Kidney (tissue), 14 donors: ENCODE measurements around the gene CLOCK. TPM values are rescaled to one million over a fixed set of nuclear protein-coding genes. Genes with fewer than 3 reads are reported as not detected.

Experiments
- DNase-seq, 5 donors: peaks; one replicate each; pipeline ENCODE4 v3.0.0-alpha.2; 2013 to 2020
- FAIRE-seq: peaks from 2 replicates; lab custom pipeline; 2012; peaks lifted over from hg19 to GRCh38; lab: Jason Lieb, UNC
- H3K27ac ChIP-seq, 2 donors: one replicate each; pipeline ENCODE4 v1.7.0; 2013; ENCODE audit warnings: low read depth in 2 of 2, low read length in 2 of 2, inconsistent platforms in 1 of 2
- H3K27me3 ChIP-seq: one replicate; pipeline ENCODE4 v1.7.1; 2013; ENCODE audit warnings: low read length, inconsistent platforms; ENCODE audit not compliant: control insufficient read depth, insufficient read depth
- H3K36me3 ChIP-seq, 3 donors: one replicate each; pipeline versions ENCODE4 v1.7.0 to v1.7.1; 2013; ENCODE audit warnings: low read length in 3 of 3, control low read depth in 1 of 3, inconsistent platforms in 1 of 3; ENCODE audit not compliant: insufficient read depth in 3 of 3, control insufficient read depth in 2 of 3
- H3K4me1 ChIP-seq, 3 donors: one replicate each; pipeline versions ENCODE4 v1.7.0 to v1.7.1; 2013; ENCODE audit warnings: low read length in 3 of 3, inconsistent platforms in 1 of 3, low read depth in 1 of 3; ENCODE audit not compliant: control insufficient read depth in 2 of 3, insufficient read depth in 2 of 3
- H3K4me3 ChIP-seq, 3 donors: one replicate each; pipeline versions ENCODE4 v1.7.0 to v1.8.1; 2013; ENCODE audit warnings: low read length in 3 of 3, control low read depth in 1 of 3, inconsistent platforms in 1 of 3
- H3K9ac ChIP-seq, 3 donors: one replicate each; pipeline versions ENCODE4 v1.7.0 to v1.7.1; 2013; ENCODE audit warnings: low read length in 3 of 3, control low read depth in 1 of 3, inconsistent platforms in 1 of 3
- H3K9me3 ChIP-seq, 3 donors: one replicate each; pipeline versions ENCODE4 v1.7.0 to v1.7.1; 2013; ENCODE audit warnings: low read length in 3 of 3, control low read depth in 1 of 3, inconsistent platforms in 1 of 3; ENCODE audit not compliant: control insufficient read depth in 2 of 3, insufficient read depth in 1 of 3
- intact Hi-C: fragments of 100-400 bp; cut with DNase I; formaldehyde crosslinking; loops from one replicate; pipeline ENCODE4 v1.11.1; 2022
- polyA plus RNA-seq: library from polyadenylated mRNA; stranded (reverse); fragments of 350-450 nt; fragmentation: Illumina TruSeq; extraction: RNeasy Lipid Tissue Mini Kit (QIAGEN cat#74804); gene quantifications from one replicate; pipeline ENCODE4 v1.2.3, GENCODE V29; 2014; ENCODE audit warnings: low read depth, low replicate concordance; ENCODE audit not compliant: insufficient read depth
- total RNA-seq: library from RNA; stranded (reverse); fragmentation: NEBNext Ultra II Directional; extraction: Animal tissue kit (Norgen Biotek cat#: 25700); gene quantifications from one replicate; pipeline ENCODE4 v1.2.1, GENCODE V29; 2021
- TF ChIP-seq, protein P1 (sequence below): IDR thresholded peaks from 3 replicates; pipeline ENCODE4 v1.5.1; 2012; ENCODE audit warnings: mild to moderate bottlenecking, moderate library complexity, borderline replicate concordance; ENCODE audit not compliant: insufficient read depth; ENCODE audit errors: extremely low read depth
- donor health status: control.
- donor health status: control.
- donor health status: control.
- donor health status: control.
- donor health status: control.
- donor health status: DM: yes; HTN: yes; CAD: no.
- donor health status: Normal renal cell carcinoma (clear cell type).

The CLOCK gene
- total and polyA plus RNA-seq, 2 donors from 2014 or later, result 3.8 to 28.9 TPM

DNA sequence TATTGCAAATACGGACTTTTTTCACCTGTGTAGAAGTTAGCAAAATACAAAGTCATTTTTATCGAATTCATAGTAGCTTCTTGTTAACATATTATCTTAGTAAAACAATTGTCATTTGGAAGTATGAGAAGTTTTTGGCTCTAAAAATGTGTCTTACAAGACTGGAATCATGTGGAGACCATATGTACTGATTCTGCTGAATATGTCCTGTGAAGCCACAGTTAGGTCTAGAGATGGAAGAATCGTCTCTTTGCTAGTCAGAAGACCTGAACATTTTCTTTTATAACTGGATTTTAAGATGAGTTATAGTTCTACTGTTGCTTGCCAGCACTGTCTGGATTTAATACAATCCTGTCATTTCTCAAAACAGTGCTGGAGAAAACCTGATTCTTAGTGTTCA, 121.9 kb downstream of the CLOCK start:
- peaks cover 9 to 46% (median 38%) of the 10 kb centered on the region in 3 donors for H3K36me3 ChIP-seq
- H3K9me3 ChIP-seq, result no peaks in the 10 kb centered on the region
- FAIRE-seq (no peak), DNase-seq (no peak)
- H3K27me3 ChIP-seq, result no peaks in the 10 kb centered on the region
- H3K9ac ChIP-seq, result no peak overlapping the region
- no peaks in the 10 kb centered on the region for H3K4me1 ChIP-seq
- TF ChIP-seq, protein P1, sequence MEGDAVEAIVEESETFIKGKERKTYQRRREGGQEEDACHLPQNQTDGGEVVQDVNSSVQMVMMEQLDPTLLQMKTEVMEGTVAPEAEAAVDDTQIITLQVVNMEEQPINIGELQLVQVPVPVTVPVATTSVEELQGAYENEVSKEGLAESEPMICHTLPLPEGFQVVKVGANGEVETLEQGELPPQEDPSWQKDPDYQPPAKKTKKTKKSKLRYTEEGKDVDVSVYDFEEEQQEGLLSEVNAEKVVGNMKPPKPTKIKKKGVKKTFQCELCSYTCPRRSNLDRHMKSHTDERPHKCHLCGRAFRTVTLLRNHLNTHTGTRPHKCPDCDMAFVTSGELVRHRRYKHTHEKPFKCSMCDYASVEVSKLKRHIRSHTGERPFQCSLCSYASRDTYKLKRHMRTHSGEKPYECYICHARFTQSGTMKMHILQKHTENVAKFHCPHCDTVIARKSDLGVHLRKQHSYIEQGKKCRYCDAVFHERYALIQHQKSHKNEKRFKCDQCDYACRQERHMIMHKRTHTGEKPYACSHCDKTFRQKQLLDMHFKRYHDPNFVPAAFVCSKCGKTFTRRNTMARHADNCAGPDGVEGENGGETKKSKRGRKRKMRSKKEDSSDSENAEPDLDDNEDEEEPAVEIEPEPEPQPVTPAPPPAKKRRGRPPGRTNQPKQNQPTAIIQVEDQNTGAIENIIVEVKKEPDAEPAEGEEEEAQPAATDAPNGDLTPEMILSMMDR, result no peak
- H3K4me3 ChIP-seq, result no peak overlapping the region
- no peak overlapping the region for H3K27ac ChIP-seq
- intact Hi-C loops, result no loop called here

DNA sequence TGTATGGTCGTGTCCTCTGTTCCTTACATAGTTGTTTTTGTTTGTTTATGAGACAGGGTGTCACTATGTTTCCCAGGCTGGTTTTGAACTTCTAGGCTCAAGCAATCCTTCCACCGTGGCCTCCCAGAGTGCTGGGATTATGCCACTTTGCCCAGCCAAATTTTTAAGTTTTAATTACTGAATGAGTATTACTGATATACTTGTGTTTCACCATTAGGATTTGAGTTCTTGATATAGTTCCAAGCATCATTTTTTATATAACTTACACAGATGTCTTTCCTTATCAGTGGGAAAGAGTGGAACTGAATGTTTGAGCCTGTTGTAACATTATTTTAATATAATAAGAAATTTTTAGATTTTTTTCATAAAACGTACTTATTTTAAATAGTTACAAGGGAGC, 130.5 kb downstream of the CLOCK start:
- Histone ChIP-seq H3K27ac (no peak overlapping the region), H3K4me3 (no peak overlapping the region), H3K9ac (no peak overlapping the region), H3K27me3 (no peaks in the 10 kb centered on the region), H3K9me3 (no peaks in the 10 kb centered on the region), H3K36me3 (peaks cover 4 to 24% (median 14%) of the 10 kb centered on the region in 3 donors), H3K4me1 (no peaks in the 10 kb centered on the region)
- TF ChIP-seq, protein P1, result no peak
- DNase-seq (no peak), FAIRE-seq (no peak)
- intact Hi-C loops, result no loop called here

DNA sequence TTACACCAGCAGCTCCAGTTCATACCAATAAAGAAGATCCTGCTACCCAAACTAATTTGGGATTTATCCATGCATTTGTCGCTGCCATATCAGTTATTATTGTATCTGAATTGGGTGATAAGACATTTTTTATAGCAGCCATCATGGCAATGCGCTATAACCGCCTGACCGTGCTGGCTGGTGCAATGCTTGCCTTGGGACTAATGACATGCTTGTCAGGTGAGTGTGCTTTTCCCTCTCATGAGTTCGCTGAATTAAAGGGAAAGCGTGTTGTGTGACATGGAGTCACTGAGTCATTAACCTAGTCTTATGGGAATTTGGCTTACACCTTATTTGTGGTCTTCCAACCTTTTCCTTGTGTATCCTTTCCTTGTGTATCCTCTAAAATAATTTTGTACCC, 135.1 kb downstream of the CLOCK start:
- H3K27me3 ChIP-seq, result no peaks in the 10 kb centered on the region
- H3K4me1 ChIP-seq, result no peaks in the 10 kb centered on the region
- FAIRE-seq (no peak), DNase-seq (no peak)
- H3K9me3 ChIP-seq, result no peaks in the 10 kb centered on the region
- TF ChIP-seq, protein P1, result no peak
- peaks cover 0 to 6% (median 3%) of the 10 kb centered on the region in 3 donors for H3K36me3 ChIP-seq
- intact Hi-C loops, result no loop called here
- no peak overlapping the region for H3K9ac ChIP-seq
- no peak overlapping the region for H3K27ac ChIP-seq
- no peak overlapping the region for H3K4me3 ChIP-seq

DNA sequence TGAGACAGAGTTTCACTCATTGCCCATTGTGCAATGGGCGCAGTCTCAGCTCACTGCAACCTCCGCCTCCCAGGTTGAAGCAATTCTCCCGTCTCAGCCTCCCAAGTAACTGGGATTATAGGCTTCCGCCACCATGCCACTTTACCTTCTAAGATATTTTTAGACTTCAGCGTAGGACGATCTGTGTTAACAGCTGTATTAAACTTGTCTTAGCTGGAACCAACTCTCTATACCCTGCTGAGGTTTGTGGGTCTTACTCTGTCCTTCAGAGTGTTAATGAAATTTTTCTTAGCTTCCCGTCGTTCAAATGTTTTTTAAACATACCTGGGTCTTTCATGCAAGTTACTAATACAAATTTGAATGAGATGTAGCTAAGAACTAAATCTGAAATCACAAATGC, 136.3 kb downstream of the CLOCK start:
- no peaks in the 10 kb centered on the region for H3K9me3 ChIP-seq
- H3K36me3 ChIP-seq, result peaks cover 0 to 3% (median 0%) of the 10 kb centered on the region in 3 donors
- intact Hi-C loops, result no loop called here
- H3K27me3 ChIP-seq, result no peaks in the 10 kb centered on the region
- no peak for DNase-seq
- TF ChIP-seq, protein P1, result no peak
- H3K4me3 ChIP-seq, result no peak overlapping the region
- no peak for FAIRE-seq
- no peak overlapping the region for H3K9ac ChIP-seq
- H3K4me1 ChIP-seq, result no peaks in the 10 kb centered on the region
- H3K27ac ChIP-seq, result no peak overlapping the region
